Astrocyte (in vitro differentiated cells and primary cell): ENCODE results near the gene MCTP2.

ENCODE experiments used
- CTCF ChIP-seq: IDR thresholded peaks from 2 replicates; pipeline ENCODE4 v1.5.1; 2011; ENCODE audit warnings: low read depth, mild to moderate bottlenecking, inconsistent platforms, low read length, moderate library complexity; ENCODE audit not compliant: insufficient read depth
- EZH2 ChIP-seq: IDR thresholded peaks from 2 replicates; pipeline ENCODE4 v1.6.1; 2012; ENCODE audit warnings: mild to moderate bottlenecking, low read length, inconsistent platforms; ENCODE audit not compliant: insufficient read depth

DNA sequence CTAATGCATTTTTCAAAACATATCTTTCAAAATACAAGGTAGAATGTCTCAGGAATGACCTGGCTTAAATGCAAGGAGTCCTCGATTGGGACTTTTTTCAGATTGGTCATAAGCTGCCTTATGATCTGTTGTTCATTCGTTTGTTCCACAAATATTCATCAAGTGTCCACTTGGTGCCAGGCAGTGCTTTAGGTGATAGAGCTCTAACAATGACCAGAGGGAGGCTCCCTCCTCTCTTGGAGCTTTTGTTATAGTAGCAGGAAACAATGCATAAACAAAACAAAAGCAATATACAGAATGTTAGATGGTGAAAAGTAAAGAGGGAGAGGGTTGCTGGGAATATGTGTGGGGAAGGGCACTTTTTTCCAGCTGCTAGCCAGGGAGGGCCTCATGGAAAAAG lies 156.1 kb downstream of the MCTP2 start:
- TF ChIP-seq CTCF (no peak), EZH2 (no peak)
